ENCODE data around the gene ZNF827.

The ZNF827 gene

GRCh38 chr4:145902522-145902921 lies 36.1 kb downstream of the ZNF827 start:
- peaks cover 3% of the 10 kb centered on the region for H3K4me1 ChIP-seq (ENCODE audit: insufficient read depth, poor library complexity, severe bottlenecking)
- peaks cover 5% of the 10 kb centered on the region; the same call in 1 of the 2 replicates for H3K36me3 ChIP-seq (ENCODE audit: low read depth)
- ATAC-seq (ENCODE audit: low read depth) (no peak), DNase-seq (ENCODE audit: low spot score) (no peak)
- H3K27me3 ChIP-seq (ENCODE audit: insufficient read depth, poor library complexity, severe bottlenecking): no peaks in the 10 kb centered on the region
- no peak overlapping the region for H3K4me3 ChIP-seq (ENCODE audit: severe bottlenecking)
- no peaks in the 10 kb centered on the region for H3K9me3 ChIP-seq (ENCODE audit: severe bottlenecking)
- no peak for TF ChIP-seq CTCF (IDR thresholded peaks at IDR 0.05; ENCODE audit: poor library complexity, severe bottlenecking)
- H3K27ac ChIP-seq (ENCODE audit: poor library complexity, severe bottlenecking): no peak overlapping the region

- H3K4me3 ChIP-seq (ENCODE audit: severe bottlenecking): no peak overlapping the region
- no peak overlapping the region for H3K27ac ChIP-seq (ENCODE audit: poor library complexity, severe bottlenecking)
- DNase-seq (ENCODE audit: low spot score) (no peak), ATAC-seq (ENCODE audit: low read depth) (no peak)
- H3K9me3 ChIP-seq (ENCODE audit: severe bottlenecking): no peaks in the 10 kb centered on the region
- no peaks in the 10 kb centered on the region for H3K27me3 ChIP-seq (ENCODE audit: insufficient read depth, poor library complexity, severe bottlenecking)
- peaks cover 5% of the 10 kb centered on the region; the same call in 1 of the 2 replicates for H3K36me3 ChIP-seq (ENCODE audit: low read depth)
- peaks cover 3% of the 10 kb centered on the region for H3K4me1 ChIP-seq (ENCODE audit: insufficient read depth, poor library complexity, severe bottlenecking)
- TF ChIP-seq CTCF (IDR thresholded peaks at IDR 0.05; ENCODE audit: poor library complexity, severe bottlenecking): no peak
These were observed 38.6 kb downstream of the ZNF827 start for GRCh38 chr4:145899886-145900460.

GRCh38 chr4:145898926-145899531 lies 39.6 kb downstream of the ZNF827 start:
- no peak for DNase-seq (ENCODE audit: low spot score)
- Histone ChIP-seq H3K4me1 (ENCODE audit: insufficient read depth, poor library complexity, severe bottlenecking) (no peaks in the 10 kb centered on the region), H3K36me3 (ENCODE audit: low read depth) (peaks cover 5% of the 10 kb centered on the region; the same call in 1 of the 2 replicates), H3K27ac (ENCODE audit: poor library complexity, severe bottlenecking) (no peak overlapping the region), H3K9me3 (ENCODE audit: severe bottlenecking) (no peaks in the 10 kb centered on the region), H3K4me3 (ENCODE audit: severe bottlenecking) (no peak overlapping the region), H3K27me3 (ENCODE audit: insufficient read depth, poor library complexity, severe bottlenecking) (no peaks in the 10 kb centered on the region)
- no peak for TF ChIP-seq CTCF (IDR thresholded peaks at IDR 0.05; ENCODE audit: poor library complexity, severe bottlenecking)
- no peak for ATAC-seq (ENCODE audit: low read depth)

DNA sequence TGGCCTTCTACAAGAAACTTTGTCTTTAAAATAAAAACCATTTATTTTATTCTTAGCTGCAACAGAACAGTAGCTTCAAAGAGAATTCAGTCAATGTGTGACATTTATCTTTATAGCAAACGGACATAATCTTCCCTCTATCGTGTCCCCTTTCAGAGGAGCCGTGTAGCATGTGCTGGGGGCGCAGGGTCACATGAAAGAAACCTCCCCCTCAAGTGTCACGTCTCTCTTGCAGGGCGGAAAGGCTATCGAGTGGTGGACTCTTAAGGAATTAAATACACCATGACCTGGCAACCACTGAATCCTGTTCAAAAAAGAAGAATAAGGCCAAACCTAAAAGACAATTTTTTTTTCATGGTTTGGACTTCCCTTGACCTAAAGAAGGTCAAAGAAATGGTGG lies 40.2 kb downstream of the ZNF827 start:
- no peaks in the 10 kb centered on the region for H3K4me1 ChIP-seq (ENCODE audit: insufficient read depth, poor library complexity, severe bottlenecking)

More for the DNA sequence above, 40.2 kb downstream of the ZNF827 start:
- H3K9me3 ChIP-seq (ENCODE audit: severe bottlenecking): no peaks in the 10 kb centered on the region
- no peak for ATAC-seq (ENCODE audit: low read depth)
- no peak overlapping the region for H3K4me3 ChIP-seq (ENCODE audit: severe bottlenecking)
- no peak for TF ChIP-seq CTCF (IDR thresholded peaks at IDR 0.05; ENCODE audit: poor library complexity, severe bottlenecking)
- no peak overlapping the region for H3K27ac ChIP-seq (ENCODE audit: poor library complexity, severe bottlenecking)
- no peak for DNase-seq (ENCODE audit: low spot score)
- H3K27me3 ChIP-seq (ENCODE audit: insufficient read depth, poor library complexity, severe bottlenecking): no peaks in the 10 kb centered on the region
- peaks cover 5% of the 10 kb centered on the region; the same call in 1 of the 2 replicates for H3K36me3 ChIP-seq (ENCODE audit: low read depth)

Measured in RWPE2 (cell line).